B cell (primary cell): ENCODE data around the gene ZNF75A. TPM values are rescaled to one million over a fixed set of nuclear protein-coding genes. Genes with fewer than 3 reads are reported as not detected.
A peak's percentile ranks its signal among the peaks of the same experiment; 100 is the strongest.

ENCODE experiments used
- ATAC-seq: fragments of 200-7000 bp; cut with Tn5 transposase; one replicate; pipeline ENCODE4 v1.10.0; 2021; ENCODE audit warnings: low read depth, mild to moderate bottlenecking, moderate number of reproducible peaks, moderate library complexity
- CTCF ChIA-PET: fragments of 350-600 bp; sonication (Branson Sonifier 250); formaldehyde crosslinking; loops from one replicate; lab custom pipeline; 2021; ENCODE audit warnings: antibody characterized with exemption, inconsistent platforms; lab: Charles Lee
- POLR2A ChIA-PET: fragments of 350-600 bp; sonication (Branson Sonifier 250); formaldehyde crosslinking; loops from one replicate; lab custom pipeline; 2021; ENCODE audit warnings: antibody characterized with exemption; lab: Charles Lee
- DNase-seq: peaks from one replicate; pipeline ENCODE4 v3.0.0; 2013
- H2AFZ ChIP-seq: 2 replicates; pipeline ENCODE4 v1.6.1; 2012; ENCODE audit warnings: mild to moderate bottlenecking, low read depth, low read length; ENCODE audit not compliant: insufficient read depth, poor library complexity, severe bottlenecking
- H3K27ac ChIP-seq, 2 donors: 1 replicate in 1 of 2; 2 replicates in 1 of 2; pipeline ENCODE4 v1.5.1; 2012 to 2013; ENCODE audit warnings: low read length in 2 of 2, mild to moderate bottlenecking in 2 of 2, moderate library complexity in 1 of 2
- H3K27me3 ChIP-seq, 4 experiments: fragments of 200-600 bp in 1 of 4; sonication (generic) in 1 of 4; replicated peaks in 1 of 4; 1 replicate in 2 of 4; 2 replicates in 2 of 4; pipeline versions ENCODE4 v1.6.1 to v1.7.0; 2013 to 2016; ENCODE audit warnings: low read length in 3 of 4, mild to moderate bottlenecking in 2 of 4, mixed read lengths in 1 of 4, moderate library complexity in 1 of 4; ENCODE audit not compliant: insufficient read depth in 4 of 4, control insufficient read depth in 3 of 4; ENCODE audit errors: control extremely low read depth in 1 of 4
- H3K36me3 ChIP-seq, 2 experiments: replicated peaks in 1 of 2; 1 replicate in 1 of 2; 2 replicates in 1 of 2; pipeline versions ENCODE4 v1.6.1 to v1.7.1; 2013; ENCODE audit warnings: low read length in 1 of 2; ENCODE audit not compliant: insufficient read depth in 2 of 2, control insufficient read depth in 1 of 2; ENCODE audit errors: control extremely low read depth in 1 of 2, extremely low read depth in 1 of 2
- H3K4me1 ChIP-seq, 2 donors: fragments of 200-600 bp in 1 of 2; sonication (generic) in 1 of 2; 1 replicate in 1 of 2; 2 replicates in 1 of 2; pipeline versions ENCODE4 v1.5.1 to v1.6.1; 2013 to 2017; ENCODE audit warnings: low read length in 2 of 2; ENCODE audit not compliant: control insufficient read depth in 2 of 2, insufficient read depth in 2 of 2
- H3K4me2 ChIP-seq: replicated peaks from 2 replicates; pipeline ENCODE3; 2012; ENCODE audit warnings: mild to moderate bottlenecking, low read depth, low read length; ENCODE audit not compliant: poor library complexity, severe bottlenecking
- H3K4me3 ChIP-seq, 5 experiments: fragments of 200-600 bp in 1 of 5; sonication (generic) in 1 of 5; 1 replicate in 3 of 5; 2 replicates in 2 of 5; pipeline versions ENCODE4 v1.5.1 to v1.7.0; 2011 to 2016; ENCODE audit warnings: low read length in 4 of 5, mild to moderate bottlenecking in 4 of 5, low read depth in 2 of 5, control low read depth in 1 of 5, moderate library complexity in 1 of 5; ENCODE audit not compliant: insufficient read depth in 1 of 5; ENCODE audit errors: control extremely low read depth in 1 of 5, extremely low read depth in 1 of 5
- H3K79me2 ChIP-seq: fragments of 200-600 bp; sonication (generic); one replicate; pipeline ENCODE4 v1.6.0; 2016; ENCODE audit warnings: low read length; ENCODE audit not compliant: control insufficient read depth, insufficient read depth
- H3K9ac ChIP-seq: fragments of 200-600 bp; sonication (generic); 2 replicates; pipeline ENCODE4 v1.6.1; 2017; ENCODE audit warnings: mild to moderate bottlenecking, low read length, moderate library complexity
- H3K9me3 ChIP-seq, 3 donors: one replicate each; pipeline versions ENCODE4 v1.6.1 to v1.7.1; 2013; ENCODE audit warnings: low read length in 2 of 3; ENCODE audit not compliant: control insufficient read depth in 2 of 3, insufficient read depth in 1 of 3; ENCODE audit errors: control extremely low read depth in 1 of 3
- H4K20me1 ChIP-seq: 2 replicates; pipeline ENCODE4 v1.6.0; 2012; ENCODE audit warnings: mild to moderate bottlenecking, low read length; ENCODE audit not compliant: insufficient read depth, control insufficient read depth, poor library complexity, severe bottlenecking
- H3K27ac Mint-ChIP-seq: one replicate; pipeline ENCODE4 v1.8.0; 2021; ENCODE audit warnings: mixed read lengths
- H3K27me3 Mint-ChIP-seq: one replicate; pipeline ENCODE4 v1.8.0; 2021; ENCODE audit warnings: mixed read lengths
- H3K4me1 Mint-ChIP-seq: one replicate; pipeline ENCODE4 v1.8.0; 2021; ENCODE audit warnings: mixed read lengths
- H3K4me3 Mint-ChIP-seq: one replicate; pipeline ENCODE4 v1.8.0; 2021; ENCODE audit warnings: mixed read lengths
- H3K9me3 Mint-ChIP-seq: one replicate; pipeline ENCODE4 v1.8.0; 2022; ENCODE audit warnings: mixed read lengths; ENCODE audit not compliant: insufficient read depth
- CTCF ChIP-seq: fragments of 200-600 bp; IDR thresholded peaks from one replicate; pipeline ENCODE4 v1.8.0; 2022; ENCODE audit warnings: antibody characterized with exemption, mild to moderate bottlenecking
- EZH2 ChIP-seq: IDR thresholded peaks from 2 replicates; pipeline ENCODE4 v1.6.1; 2012; ENCODE audit warnings: borderline replicate concordance, low read depth, mild to moderate bottlenecking, moderate library complexity, low read length; ENCODE audit not compliant: insufficient read depth, poor library complexity, severe bottlenecking
- WGBS: methylation state at CpG from one replicate; pipeline ENCODE4 v1.1.5; 2013; ENCODE audit warnings: missing lambda C conversion rate; ENCODE audit not compliant: insufficient coverage; 5-methylcytosine and 5-hydroxymethylcytosine counted together
- intact Hi-C: fragments of 100-400 bp; cut with micrococcal nuclease; formaldehyde crosslinking; loops from one replicate; pipeline ENCODE4 v1.10.0; 2022
- polyA plus RNA-seq: library from polyadenylated mRNA; depleted of rRNA; stranded (reverse); fragments of >200 nt; gene quantifications from 2 replicates; pipeline ENCODE4 v1.2.3, GENCODE V29; 2012
- total RNA-seq, 2 donors: library from RNA; stranded (reverse); fragments of 120-200 nt in 1 of 2; gene quantifications; 1 replicate in 1 of 2; 2 replicates in 1 of 2; pipeline versions ENCODE4 v1.2.3 to v1.2.4, GENCODE V29; 2013 to 2022

The ZNF75A gene
- total and polyA plus RNA-seq, 2 donors (not counting 1 experiment from before 2014, with no cell fraction given) = 31.4 to 111 TPM

GRCh38 chr16:3281222-3281820, 24.0 kb upstream of the ZNF75A start:
- no peak for DNase-seq
- CTCF ChIA-PET = interaction anchor here (1.1 to 1.2 kb wide), 2 partner anchors 12 to 14 kb away, joined by 3 to 4 read pairs; no protein-coding TSS in a partner anchor
- Mint-ChIP-seq H3K27ac (no peak overlapping the region), H3K4me1 (peaks cover 35% of the 10 kb centered on the region), H3K9me3 (no peaks in the 10 kb centered on the region), H3K4me3 (peak overlapping the region; percentile 34), H3K27me3 (no peaks in the 10 kb centered on the region)
- POLR2A ChIA-PET = no interaction called here
- H3K9me3 ChIP-seq = peaks cover 0 to 7% (median 0%) of the 10 kb centered on the region in 3 donors
- no peak overlapping the region for H3K27ac ChIP-seq
- H3K4me2 ChIP-seq = no peak overlapping the region
- intact Hi-C loops = loop anchor here (10.0 kb wide), 1 partner anchor 257 kb away; the partner anchor contains the start of genes HCFC1R1, THOC6 and TNFRSF12A
- TF ChIP-seq EZH2 = no peak
- no peak for TF ChIP-seq CTCF
- no peak overlapping the region for H2AFZ ChIP-seq
- ATAC-seq = no peak
- H3K4me1 ChIP-seq = peaks cover 22 to 30% of the 10 kb centered on the region in 2 donors
- H3K79me2 ChIP-seq = peaks cover 30% of the 10 kb centered on the region
- H4K20me1 ChIP-seq = peaks cover 16% of the 10 kb centered on the region
- no peak overlapping the region for H3K4me3 ChIP-seq
- WGBS = 89% methylated on average over 6 of the region's 6 CpGs
- no peaks in the 10 kb centered on the region for H3K27me3 ChIP-seq
- H3K9ac ChIP-seq = no peak overlapping the region
- peaks cover 2 to 9% of the 10 kb centered on the region in 2 experiments for H3K36me3 ChIP-seq
